ENCODE results near the gene DCLK1. TPM values are rescaled to one million over a fixed set of nuclear protein-coding genes. Genes with fewer than 3 reads are reported as not detected.
A peak's percentile ranks its signal among the peaks of the same experiment; 100 is the strongest.

DCLK1 gene
- total RNA-seq, 1 experiment from 2014 or later, result 36.2 TPM

GRCh38 chr13:35824825-35825224, 306.4 kb downstream of the DCLK1 start:
- Histone ChIP-seq H3K9me3 (ENCODE audit: control insufficient read depth, low read depth, low read length) (no peaks in the 10 kb centered on the region), H3K56ac (ENCODE audit: insufficient read length, low read depth, low read length) (no peak overlapping the region), H4K5ac (ENCODE audit: insufficient read length, low read depth, low read length) (no peak overlapping the region), H3K9ac (ENCODE audit: extremely low read depth, insufficient read length, low read length) (no peak overlapping the region), H3K14ac (ENCODE audit: insufficient read depth, low read length) (no peak overlapping the region), H3K4ac (ENCODE audit: low read depth, low read length) (no peak overlapping the region), H3K18ac (ENCODE audit: insufficient read length, low read depth, low read length) (no peak overlapping the region), H2BK120ac (ENCODE audit: low read depth, low read length, poor library complexity, severe bottlenecking) (no peak overlapping the region), H3K4me1 (ENCODE audit: insufficient read depth, low read length) (peaks cover 7% of the 10 kb centered on the region), H3K27ac (ENCODE audit: insufficient read length, low read depth, low read length) (no peak overlapping the region), H2BK5ac (ENCODE audit: insufficient read length, low read length) (no peak overlapping the region), H4K8ac (replicated peaks; ENCODE audit: insufficient read length, low read depth, low read length) (no peak overlapping the region), H2AK5ac (ENCODE audit: insufficient read length, low read length) (no peak overlapping the region), H3K4me2 (ENCODE audit: insufficient read depth, insufficient read length, low read length) (no peak overlapping the region), H4K20me1 (ENCODE audit: control insufficient read depth, insufficient read depth, insufficient read length) (no peaks in the 10 kb centered on the region), H2AFZ (ENCODE audit: low read length) (no peak overlapping the region), H4K91ac (ENCODE audit: insufficient read length, low read depth, low read length) (no peak overlapping the region), H3K79me2 (ENCODE audit: insufficient read depth, low read length) (no peaks in the 10 kb centered on the region), H3K23me2 (ENCODE audit: insufficient read length, low read depth, low read length, poor library complexity, severe bottlenecking) (no peaks in the 10 kb centered on the region), H3T11ph (ENCODE audit: low read length) (no peak overlapping the region), H2BK12ac (ENCODE audit: insufficient read length, low read depth, low read length) (no peak overlapping the region), H3K79me1 (ENCODE audit: insufficient read depth, low read depth, low read length, poor library complexity, severe bottlenecking) (no peaks in the 10 kb centered on the region), H3K27me3 (ENCODE audit: insufficient read depth, low read length) (no peaks in the 10 kb centered on the region), H3K23ac (ENCODE audit: insufficient read length, low read depth, low read length) (no peak overlapping the region), H2BK20ac (ENCODE audit: low read depth, low read length, poor library complexity, severe bottlenecking) (no peak overlapping the region), H2BK15ac (ENCODE audit: low read depth, low read length) (no peak overlapping the region)
- no peak for TF ChIP-seq CTCF (conservative IDR thresholded peaks at IDR 0.05)
- Mint-ChIP-seq H3K27ac (peak overlapping the region in 1 of 3 experiments; percentile 6; a peak in 2 of 7 replicates), H3K27me3 (ENCODE audit: low read depth) (no peaks in the 10 kb centered on the region), H3K9me3 (no peaks in the 10 kb centered on the region), H3K4me3 (no peak overlapping the region), H3K4me1 (peaks cover 8 to 11% of the 10 kb centered on the region in 2 experiments), H3K36me3 (ENCODE audit: insufficient read depth in 1 of 3, low read depth in 3 of 3) (peaks cover 1 to 34% (median 15%) of the 10 kb centered on the region in 3 experiments; a peak in 4 of 7 replicates)
- DNase-seq, result no peak
- no CpG with 5 or more reads among the region's 8 CpGs for WGBS (ENCODE audit: extremely low coverage, insufficient read length, low lambda C conversion rate)
